GM12891 (cell line): ENCODE results near the gene CD83.

Experiments
- PAX5 ChIP-seq: IDR thresholded peaks from 2 replicates; pipeline ENCODE4 v1.6.1; 2011; ENCODE audit warnings: low read length, moderate library complexity, mild to moderate bottlenecking; ENCODE audit not compliant: insufficient read depth, severe bottlenecking
- POLR2A ChIP-seq: IDR thresholded peaks from 2 replicates; pipeline ENCODE4 v1.6.1; 2011; ENCODE audit warnings: low read depth, low read length, control low read depth
- POLR2AphosphoS5 ChIP-seq: IDR thresholded peaks from 2 replicates; pipeline ENCODE4 v1.6.1; 2011; ENCODE audit warnings: low read depth, low read length, control low read depth
- POU2F2 ChIP-seq: IDR thresholded peaks from 2 replicates; pipeline ENCODE4 v1.6.1; 2011; ENCODE audit warnings: low read depth, mild to moderate bottlenecking, control low read depth, low read length, moderate library complexity
- SPI1 ChIP-seq: IDR thresholded peaks from 2 replicates; pipeline ENCODE4 v1.6.1; 2011; ENCODE audit warnings: low read depth, low read length, control low read depth
- TAF1 ChIP-seq: IDR thresholded peaks from 2 replicates; pipeline ENCODE4 v1.6.1; 2011; ENCODE audit warnings: low read depth, low read length, control low read depth

DNA sequence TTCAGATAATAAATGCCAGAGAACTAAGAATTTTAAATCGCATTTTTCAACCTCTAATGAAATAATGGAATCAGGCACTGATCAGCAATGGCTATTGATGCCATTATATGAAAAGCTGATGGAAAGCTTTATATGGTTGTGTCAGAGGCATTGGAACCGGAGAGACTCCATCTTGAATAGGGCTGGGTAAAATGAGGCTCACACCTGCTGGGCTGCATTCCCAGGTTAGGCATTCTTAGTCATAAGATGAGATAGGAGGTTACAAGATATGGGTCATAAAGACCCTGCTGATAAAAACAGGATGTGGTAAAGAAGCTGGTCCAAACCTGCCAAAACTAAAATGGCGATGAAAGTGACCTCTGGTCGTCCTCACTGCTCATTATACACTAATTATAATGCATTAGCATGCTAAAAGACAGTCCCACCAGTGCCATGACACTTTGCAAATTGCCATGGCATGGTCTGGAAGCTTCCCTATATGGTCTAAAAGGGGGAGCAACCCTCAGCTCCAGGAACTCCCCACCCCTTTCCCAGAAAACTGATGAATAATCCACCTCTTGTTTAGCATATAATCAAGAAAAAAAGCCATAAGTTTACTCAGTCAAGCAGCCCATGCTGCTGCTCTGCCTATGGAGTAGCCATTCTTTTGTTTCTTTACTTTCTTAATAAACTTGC, 40.2 kb upstream of the CD83 start:
- TF ChIP-seq POLR2AphosphoS5: no peak
- no peak for TF ChIP-seq POLR2A
- TF ChIP-seq TAF1: no peak
- no peak for TF ChIP-seq POU2F2
- no peak for TF ChIP-seq SPI1
- no peak for TF ChIP-seq PAX5
